MG63 (cell line): ENCODE measurements around the gene NOL9. TPM values are rescaled to one million over a fixed set of nuclear protein-coding genes. Genes with fewer than 3 reads are reported as not detected.
"Not testable (repeated sequence)": the region's sequence is repeated elsewhere in the genome, so short reads cannot be mapped to it uniquely, and the experiment has no call there.

ENCODE experiments used
- DNase-seq: peaks from one replicate; pipeline ENCODE4 v3.0.0-alpha.2; 2020
- H3K27me3 ChIP-seq: fragments of 250-450 bp; sonication (Bioruptor Pico); 2 replicates; pipeline ENCODE4 v1.5.1; 2020; ENCODE audit warnings: mild to moderate bottlenecking, moderate library complexity
- H3K36me3 ChIP-seq: fragments of 250-450 bp; sonication (Bioruptor Pico); 2 replicates; pipeline ENCODE4 v1.5.1; 2020; ENCODE audit warnings: mild to moderate bottlenecking, moderate library complexity
- H3K4me3 ChIP-seq: fragments of 250-450 bp; sonication (Bioruptor Pico); 2 replicates; pipeline ENCODE4 v1.5.1; 2020; ENCODE audit warnings: mild to moderate bottlenecking, moderate library complexity
- H3K9me3 ChIP-seq: fragments of 250-450 bp; sonication (Bioruptor Pico); 2 replicates; pipeline ENCODE4 v1.5.1; 2020; ENCODE audit warnings: mild to moderate bottlenecking, moderate library complexity
- total RNA-seq: library from RNA; depleted of rRNA; stranded (reverse); fragments of >200 nt; shearing (Covaris generic); gene quantifications from 2 replicates; pipeline ENCODE4 v1.2.3, GENCODE V29; 2014; ENCODE audit warnings: low replicate concordance; rRNA removed

The NOL9 gene
- total RNA-seq: 25.0 and 44.9 TPM in 2 replicates

DNA sequence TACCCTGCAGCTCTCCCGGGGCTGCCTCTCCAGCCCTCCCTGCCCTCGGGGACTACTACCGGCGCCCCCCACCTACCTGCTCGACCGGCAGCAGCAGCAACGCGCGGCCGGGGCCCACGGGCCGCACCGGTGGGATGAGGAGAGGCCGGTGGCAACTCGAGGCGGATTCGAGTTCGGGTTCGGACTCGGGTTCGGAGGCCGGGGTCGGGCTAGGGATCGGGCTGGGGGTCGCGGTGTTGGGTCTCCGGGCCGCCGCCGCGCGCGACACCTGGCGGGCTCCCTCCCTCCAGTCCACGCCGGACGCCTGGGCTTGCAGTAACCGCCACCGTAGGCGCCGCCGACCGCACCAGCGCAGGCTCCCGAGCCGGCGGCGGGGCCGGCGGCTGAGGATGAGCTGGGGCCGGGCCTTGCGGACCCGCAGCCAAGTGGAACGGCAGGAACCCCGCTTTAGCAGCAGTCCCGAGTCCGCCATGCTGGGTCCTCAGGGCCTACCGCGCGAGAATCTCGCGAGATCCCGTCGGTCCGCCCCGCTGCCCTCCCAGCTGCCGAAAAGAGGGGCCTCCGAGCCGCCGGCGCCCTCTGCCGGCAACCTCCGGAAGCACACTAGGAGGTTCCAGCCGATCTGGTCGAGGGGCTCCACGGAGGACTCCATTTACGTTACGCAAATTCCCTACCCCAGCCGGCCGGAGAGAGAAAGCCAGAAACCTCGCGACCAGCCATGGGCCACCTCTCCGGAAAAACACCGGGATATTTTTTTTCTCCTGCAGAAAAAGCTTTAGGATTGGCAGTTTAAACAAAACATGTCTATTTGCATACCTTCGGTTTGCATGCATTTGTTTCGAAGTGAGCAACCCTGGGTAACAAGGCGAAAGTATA is at the start of gene NOL9:
Gene NOL9, minus strand, starts transcription at position 483 of the 876 bp plus-strand sequence. Its CDS starts 11 bp downstream, at position 472.
- peak; percentile 92 for DNase-seq
- Histone ChIP-seq H3K9me3 (no peaks in the 10 kb centered on the region), H3K27me3 (no peaks in the 10 kb centered on the region), H3K4me3 (peak within 1 kb of the TSS; percentile 91), H3K36me3 (peaks cover 19% of the 10 kb centered on the region)

DNA sequence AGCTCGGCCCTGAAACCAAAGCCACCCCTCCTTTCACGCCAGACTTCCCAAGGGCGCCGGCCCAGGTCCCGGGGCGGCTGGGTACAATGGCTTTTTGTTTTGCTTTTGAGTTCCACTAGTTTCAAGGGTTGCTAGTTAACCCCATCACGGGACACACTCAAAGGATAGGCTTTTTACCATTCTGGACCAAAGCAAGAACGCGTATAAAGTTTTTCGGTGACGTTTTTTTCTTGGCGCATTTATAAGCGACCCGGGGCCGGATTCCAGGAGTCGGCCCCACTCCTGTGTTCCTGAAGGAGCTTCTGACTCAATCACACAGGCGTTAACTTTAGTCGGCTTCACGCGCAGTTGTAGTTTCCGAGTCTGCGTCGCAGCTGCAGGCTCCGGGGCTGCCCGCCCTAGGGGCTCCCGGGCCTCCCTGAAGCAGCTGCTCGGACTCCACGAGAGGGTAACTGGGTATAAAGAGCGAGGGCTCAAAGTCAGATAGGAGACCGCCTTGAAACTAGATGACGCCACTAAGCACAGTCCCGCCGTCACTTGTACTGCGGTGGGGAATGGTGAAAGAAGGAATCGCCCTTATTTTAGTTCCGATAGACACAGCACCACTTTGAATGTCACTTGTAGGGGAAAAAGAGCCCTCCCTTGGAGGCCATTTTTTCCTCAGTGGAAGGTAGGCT is 49.1 kb upstream of the NOL9 start:
- H3K36me3 ChIP-seq: peaks cover 14% of the 10 kb centered on the region
- no peaks in the 10 kb centered on the region for H3K27me3 ChIP-seq
- H3K4me3 ChIP-seq: peak overlapping the region; percentile 76
- H3K9me3 ChIP-seq: no peaks in the 10 kb centered on the region
- no peak for DNase-seq

GRCh38 chr1:6602669-6603237 is 48.4 kb upstream of the NOL9 start, which contains the start of gene KLHL21:
KLHL21 (minus strand) TSS chr1:6602869; CDS start chr1:6602817, 52 bp downstream.
- Histone ChIP-seq H3K4me3 (peak within 1 kb of the TSS; percentile 76), H3K36me3 (peaks cover 19% of the 10 kb centered on the region), H3K9me3 (no peaks in the 10 kb centered on the region), H3K27me3 (no peaks in the 10 kb centered on the region)
- peak; percentile 87 for DNase-seq

DNA sequence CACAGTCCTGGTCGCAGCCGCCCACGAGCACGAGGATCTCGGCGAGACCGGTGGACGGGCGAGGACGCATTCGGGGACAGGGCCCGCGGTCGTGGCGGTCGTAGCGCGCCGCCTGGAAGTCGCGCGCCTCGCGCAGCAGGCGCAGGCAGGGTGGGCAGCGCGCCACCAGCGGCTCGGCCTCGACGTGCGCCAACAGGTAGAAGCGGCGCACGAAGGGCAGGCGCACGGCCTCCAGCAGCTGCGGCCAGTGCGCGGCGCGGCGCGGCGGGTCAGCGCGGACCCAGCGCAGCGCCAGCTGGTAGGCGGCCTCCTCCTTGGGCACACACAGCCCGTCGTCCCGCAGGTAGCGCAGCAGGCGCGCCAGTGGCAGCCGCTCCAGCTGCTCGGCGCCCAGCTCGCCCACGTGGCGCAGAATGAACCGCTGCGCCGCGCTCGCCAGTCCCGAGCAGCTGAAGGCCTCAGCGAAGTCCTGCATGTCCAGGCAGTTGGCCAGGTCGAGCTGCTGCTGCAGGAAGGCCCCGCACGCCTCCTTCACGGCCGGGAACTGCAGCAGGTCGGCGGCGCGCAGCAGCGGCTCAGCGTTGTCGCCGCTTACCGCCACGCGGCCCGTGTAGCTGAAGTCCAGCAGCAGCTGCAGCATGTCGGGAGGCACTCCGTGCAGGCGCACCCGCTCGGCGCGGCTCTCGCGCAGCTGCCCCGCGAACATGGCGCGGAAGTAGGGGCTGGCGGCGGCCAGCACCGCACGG is 47.8 kb upstream of the NOL9 start:
- Histone ChIP-seq H3K4me3 (peak overlapping the region; percentile 76), H3K27me3 (no peaks in the 10 kb centered on the region), H3K9me3 (no peaks in the 10 kb centered on the region), H3K36me3 (peaks cover 23% of the 10 kb centered on the region)
- no peak for DNase-seq

DNA sequence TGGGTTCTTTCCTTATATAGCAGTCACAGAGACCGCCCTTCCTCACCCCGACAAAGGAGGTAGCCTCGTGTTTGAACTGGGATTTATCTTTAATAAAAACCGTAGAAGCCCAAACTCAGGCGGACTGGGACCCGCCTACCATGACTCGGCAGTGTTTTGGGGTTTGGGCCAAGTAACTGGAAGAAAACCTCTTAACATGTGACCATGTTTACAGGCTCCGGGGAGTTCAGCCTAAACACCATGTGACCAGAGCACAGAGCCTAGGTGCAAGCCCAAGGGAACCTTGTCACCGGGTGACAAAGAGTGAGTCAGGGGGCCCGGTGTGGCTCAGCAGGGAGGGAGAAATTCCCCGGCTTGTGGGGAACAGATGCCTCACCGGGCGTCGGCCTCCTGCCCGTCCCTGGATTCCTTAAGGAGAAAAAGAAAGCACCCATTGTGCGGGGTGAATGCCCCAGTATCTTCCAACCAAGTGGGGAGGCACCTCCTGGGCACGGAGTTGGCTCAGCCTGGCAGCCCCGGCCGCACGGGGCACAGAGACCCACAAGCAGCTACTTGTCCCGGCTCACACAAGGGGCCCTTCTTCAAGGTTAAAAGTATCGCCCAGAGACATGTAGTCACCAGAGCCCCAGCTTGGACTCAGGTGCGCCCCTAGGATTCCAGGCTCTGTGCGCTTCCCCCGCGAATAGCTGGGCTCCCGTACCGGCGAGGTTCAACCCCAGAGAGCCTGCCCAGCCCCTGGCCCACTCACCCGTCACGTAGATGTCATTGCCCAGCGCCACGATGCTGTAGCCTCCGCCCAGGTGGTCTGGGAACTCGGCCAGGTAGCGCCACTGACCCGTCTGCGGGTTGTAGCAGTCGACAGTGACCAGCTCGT is 47.0 kb upstream of the NOL9 start:
- DNase-seq: peak; percentile 89
- Histone ChIP-seq H3K36me3 (peaks cover 31% of the 10 kb centered on the region), H3K9me3 (no peaks in the 10 kb centered on the region), H3K4me3 (peak overlapping the region; percentile 76), H3K27me3 (no peaks in the 10 kb centered on the region)

- no peak for DNase-seq
- Histone ChIP-seq H3K27me3 (no peaks in the 10 kb centered on the region), H3K9me3 (no peaks in the 10 kb centered on the region), H3K36me3 (peaks cover 37% of the 10 kb centered on the region), H3K4me3 (peak overlapping the region; percentile 76)
Measured at GRCh38 chr1:6600410-6601048, 46.2 kb upstream of the NOL9 start.

DNA sequence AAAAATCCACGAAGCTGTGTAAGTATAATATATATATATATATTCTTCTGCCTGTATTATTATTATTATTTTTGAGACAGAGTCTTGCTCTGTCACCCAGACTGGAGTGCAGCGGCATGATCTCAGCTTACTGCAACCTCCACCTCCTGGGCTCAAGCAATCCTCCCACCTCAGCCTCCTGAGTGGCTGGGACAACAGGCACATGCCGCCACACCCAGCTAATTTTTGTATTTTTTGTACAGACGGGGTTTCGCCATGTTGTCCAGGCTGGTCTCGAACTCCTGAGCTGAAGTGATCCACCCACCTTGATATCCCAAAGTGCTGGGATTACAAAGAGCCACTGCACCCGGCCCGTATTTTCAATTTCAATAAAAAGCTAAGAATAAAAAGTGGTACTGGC is 45.7 kb upstream of the NOL9 start:
- H3K4me3 ChIP-seq: peak overlapping the region; percentile 76
- H3K36me3 ChIP-seq: peaks cover 41% of the 10 kb centered on the region
- not testable (repeated sequence) for H3K27me3 ChIP-seq, DNase-seq, H3K9me3 ChIP-seq

DNA sequence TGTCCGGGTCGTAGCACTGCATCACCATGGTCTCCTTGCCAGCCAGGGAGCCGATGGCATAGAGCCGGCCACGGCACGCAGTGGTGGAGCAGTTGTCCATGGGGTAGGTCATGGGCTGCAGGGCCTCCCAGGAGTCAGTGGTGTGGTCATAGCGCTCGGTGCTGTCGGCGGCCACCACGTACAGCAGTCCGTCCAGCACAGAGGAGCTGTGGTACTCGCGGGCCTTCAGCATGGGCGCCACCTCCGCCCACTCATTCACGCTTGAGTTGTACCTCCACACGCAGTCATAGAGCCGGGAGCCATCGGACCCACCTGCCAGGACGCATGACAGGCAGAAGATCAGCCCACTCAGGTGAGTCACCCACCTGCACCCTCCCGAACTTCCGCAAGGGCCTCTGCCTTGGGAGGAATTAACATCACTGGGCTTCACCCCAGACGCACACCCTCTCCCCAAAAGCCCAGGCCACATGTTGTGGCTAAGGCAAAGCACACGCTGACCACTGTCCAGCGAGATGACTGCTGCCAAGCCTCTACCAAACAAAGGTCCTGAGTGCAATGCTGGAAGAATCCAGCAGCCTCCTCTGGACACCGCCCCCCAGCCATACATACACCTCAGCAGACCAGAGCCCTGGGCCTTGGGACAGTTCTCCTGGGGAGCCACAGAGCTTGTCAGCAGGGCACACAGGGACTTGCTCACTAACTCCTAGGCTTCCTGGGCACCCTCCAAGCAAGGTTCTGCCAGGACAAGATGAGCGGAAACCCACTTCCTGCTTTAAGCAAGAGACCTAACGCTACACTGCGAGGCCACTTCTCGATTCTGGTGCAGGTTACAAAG is 45.0 kb upstream of the NOL9 start:
- Histone ChIP-seq H3K27me3 (no peaks in the 10 kb centered on the region), H3K4me3 (peak overlapping the region; percentile 76; the same call in 1 of the 2 replicates), H3K9me3 (no peaks in the 10 kb centered on the region), H3K36me3 (peaks cover 41% of the 10 kb centered on the region)
- no peak for DNase-seq

GRCh38 chr1:6597777-6598131 is 43.4 kb upstream of the NOL9 start:
- no peaks in the 10 kb centered on the region for H3K27me3 ChIP-seq
- H3K4me3 ChIP-seq: no peak overlapping the region
- H3K9me3 ChIP-seq: no peaks in the 10 kb centered on the region
- no peak for DNase-seq
- H3K36me3 ChIP-seq: peaks cover 49% of the 10 kb centered on the region

- DNase-seq: no peak
- no peaks in the 10 kb centered on the region for H3K27me3 ChIP-seq
- no peak overlapping the region for H3K4me3 ChIP-seq
- no peaks in the 10 kb centered on the region for H3K9me3 ChIP-seq
- peaks cover 54% of the 10 kb centered on the region for H3K36me3 ChIP-seq
Measured at GRCh38 chr1:6596886-6597776, 42.8 kb upstream of the NOL9 start.

DNA sequence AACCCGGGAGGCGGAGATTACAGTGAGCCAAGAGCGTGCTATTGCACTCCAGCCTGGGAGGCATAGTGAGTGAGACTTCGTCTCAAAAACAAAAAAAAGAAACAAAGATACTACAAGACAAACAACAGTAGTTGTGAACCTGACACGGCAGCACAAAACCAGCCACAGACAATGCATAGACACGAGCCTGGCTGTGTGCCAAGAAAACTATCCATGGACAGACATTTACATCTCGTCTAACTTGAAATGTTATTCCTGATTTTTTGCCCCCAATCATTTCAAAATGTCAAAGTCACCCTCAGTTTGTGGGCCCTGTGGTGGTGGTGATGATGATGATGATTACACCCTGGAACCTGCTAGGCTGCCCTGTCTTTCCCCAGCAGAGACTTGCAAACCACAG is 42.0 kb upstream of the NOL9 start:
- Histone ChIP-seq H3K9me3 (no peaks in the 10 kb centered on the region), H3K4me3 (no peak overlapping the region), H3K27me3 (no peaks in the 10 kb centered on the region), H3K36me3 (peaks cover 54% of the 10 kb centered on the region)
- no peak for DNase-seq

- H3K9me3 ChIP-seq: no peaks in the 10 kb centered on the region
- no peak for DNase-seq
- H3K27me3 ChIP-seq: no peaks in the 10 kb centered on the region
- H3K4me3 ChIP-seq: no peak overlapping the region
- peaks cover 51% of the 10 kb centered on the region for H3K36me3 ChIP-seq
Measured at GRCh38 chr1:6594977-6595740, 40.8 kb upstream of the NOL9 start.

DNA sequence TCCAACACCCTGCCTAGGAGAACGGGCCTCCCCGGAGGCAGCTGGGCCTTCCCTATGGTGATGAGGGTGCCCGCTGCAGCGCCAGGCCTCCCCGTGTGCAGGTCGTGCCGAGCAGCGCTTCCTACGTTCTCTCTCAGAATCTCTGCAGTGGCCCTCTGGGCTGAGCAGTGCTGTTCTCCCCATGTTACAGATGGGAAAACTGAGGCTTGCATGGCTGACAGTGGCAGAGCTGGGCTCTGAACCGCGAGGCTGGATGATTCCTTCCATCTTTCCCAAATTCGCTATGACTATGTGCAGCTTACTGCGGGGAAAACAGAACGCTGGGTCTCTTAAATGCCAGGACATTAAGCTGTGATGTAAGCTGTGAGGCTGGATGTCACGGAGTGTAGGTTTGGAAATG is 39.5 kb upstream of the NOL9 start:
- no peak overlapping the region for H3K4me3 ChIP-seq
- no peaks in the 10 kb centered on the region for H3K27me3 ChIP-seq
- DNase-seq: no peak
- peaks cover 45% of the 10 kb centered on the region for H3K36me3 ChIP-seq
- H3K9me3 ChIP-seq: no peaks in the 10 kb centered on the region
